ENCODE data around the gene IFT80. TPM values are rescaled to one million over a fixed set of nuclear protein-coding genes. Genes with fewer than 3 reads are reported as not detected.

IFT80 gene
- total and polyA plus RNA-seq, 4 donors: 9.9 to 33.4 (median 22.4) TPM

- ATAC-seq (ENCODE audit: low FRiP score) (no peak), DNase-seq (no peak)
- Histone ChIP-seq H3K27ac (ENCODE audit: low read depth in 1 of 2, low read length in 2 of 2) (no peak overlapping the region), H3K4me1 (ENCODE audit: control insufficient read depth in 1 of 2, insufficient read depth in 2 of 2, low read length in 2 of 2) (no peaks in the 10 kb centered on the region), H3K27me3 (ENCODE audit: control insufficient read depth in 1 of 2, insufficient read depth in 2 of 2, low read length in 1 of 2) (no peaks in the 10 kb centered on the region), H3K36me3 (ENCODE audit: control insufficient read depth in 1 of 2, insufficient read depth in 2 of 2, low read length in 1 of 2) (peaks cover 1 to 8% of the 10 kb centered on the region in 2 donors), H3K4me3 (ENCODE audit: low read length in 2 of 2) (no peak overlapping the region), H3K9me3 (ENCODE audit: control insufficient read depth, low read length) (no peaks in the 10 kb centered on the region)
- intact Hi-C loops (cut with DNase I): no loop called here
These were observed 79.7 kb downstream of the IFT80 start for GRCh38 chr3:160319322-160319721.

DNA sequence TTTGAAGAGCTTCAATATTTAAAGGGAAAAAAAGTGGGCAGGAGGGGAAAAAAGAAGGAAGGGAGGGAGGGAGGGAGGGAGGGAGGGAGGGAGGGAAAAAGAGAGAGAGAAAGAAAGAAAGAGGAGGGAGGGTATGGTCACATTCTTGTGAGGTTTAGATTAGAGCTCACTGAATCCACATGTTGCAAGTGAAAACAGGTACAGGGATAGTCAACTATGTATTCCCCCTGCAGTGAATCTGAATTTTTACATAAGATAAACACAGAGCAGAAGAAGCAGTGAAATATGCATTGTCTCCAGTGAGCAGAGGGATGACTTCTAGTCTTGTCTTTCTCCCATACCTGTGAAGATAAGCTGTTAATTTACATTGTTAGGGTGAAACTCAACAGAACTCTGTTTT, 84.0 kb downstream of the IFT80 start:
- Histone ChIP-seq H3K27me3 (ENCODE audit: control insufficient read depth in 1 of 2, insufficient read depth in 2 of 2, low read length in 1 of 2) (no peaks in the 10 kb centered on the region), H3K9me3 (ENCODE audit: control insufficient read depth, low read length) (no peaks in the 10 kb centered on the region), H3K4me1 (ENCODE audit: control insufficient read depth in 1 of 2, insufficient read depth in 2 of 2, low read length in 2 of 2) (no peaks in the 10 kb centered on the region), H3K27ac (ENCODE audit: low read depth in 1 of 2, low read length in 2 of 2) (no peak overlapping the region), H3K36me3 (ENCODE audit: control insufficient read depth in 1 of 2, insufficient read depth in 2 of 2, low read length in 1 of 2) (peaks cover 1 to 8% of the 10 kb centered on the region in 2 donors), H3K4me3 (ENCODE audit: low read length in 2 of 2) (no peak overlapping the region)
- intact Hi-C loops (cut with DNase I): no loop called here
- no peak for ATAC-seq (ENCODE audit: low FRiP score)
- DNase-seq: no peak

DNA sequence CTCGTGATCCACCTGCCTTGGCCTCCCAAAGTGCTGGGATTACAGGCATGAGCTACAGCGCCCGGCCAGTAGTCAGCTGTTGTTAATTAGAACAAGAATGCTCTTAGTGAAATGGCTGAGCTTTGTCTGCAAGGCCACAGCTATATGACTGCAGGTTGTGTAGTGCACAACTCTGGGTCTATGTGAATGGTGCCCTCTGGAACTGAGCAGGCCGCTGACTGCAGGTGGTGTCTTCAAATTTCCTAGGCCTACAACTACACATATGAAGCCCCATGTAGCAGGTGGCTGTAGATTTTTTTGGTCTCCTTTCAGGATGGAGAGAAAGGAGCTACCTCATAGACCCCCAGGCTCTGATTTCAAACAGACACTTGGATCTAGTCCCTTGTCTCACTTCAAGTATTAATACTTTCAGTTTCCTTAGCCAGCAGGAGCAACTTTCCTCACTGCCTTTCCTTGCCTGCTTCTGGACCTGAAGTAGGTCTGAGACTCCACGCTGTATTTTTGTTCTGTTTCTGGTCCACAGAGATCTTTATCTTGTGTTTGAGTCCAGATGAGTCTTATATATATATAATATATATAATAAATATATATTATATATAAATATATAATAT, 86.9 kb downstream of the IFT80 start:
- no peaks in the 10 kb centered on the region for H3K9me3 ChIP-seq (ENCODE audit: control insufficient read depth, low read length)
- DNase-seq (no peak), ATAC-seq (ENCODE audit: low FRiP score) (no peak)
- 87 to 98% methylated on average over 5 of the region's 5 CpGs for WGBS, 2 donors
- H3K4me1 ChIP-seq (ENCODE audit: control insufficient read depth in 1 of 2, insufficient read depth in 2 of 2, low read length in 2 of 2): no peaks in the 10 kb centered on the region
- H3K4me3 ChIP-seq (ENCODE audit: low read length in 2 of 2): no peak overlapping the region
- no peak overlapping the region for H3K27ac ChIP-seq (ENCODE audit: low read depth in 1 of 2, low read length in 2 of 2)
- peaks cover 1 to 5% of the 10 kb centered on the region in 2 donors for H3K36me3 ChIP-seq (ENCODE audit: control insufficient read depth in 1 of 2, insufficient read depth in 2 of 2, low read length in 1 of 2)
- intact Hi-C loops (cut with DNase I): no loop called here
- H3K27me3 ChIP-seq (ENCODE audit: control insufficient read depth in 1 of 2, insufficient read depth in 2 of 2, low read length in 1 of 2): no peaks in the 10 kb centered on the region

DNA sequence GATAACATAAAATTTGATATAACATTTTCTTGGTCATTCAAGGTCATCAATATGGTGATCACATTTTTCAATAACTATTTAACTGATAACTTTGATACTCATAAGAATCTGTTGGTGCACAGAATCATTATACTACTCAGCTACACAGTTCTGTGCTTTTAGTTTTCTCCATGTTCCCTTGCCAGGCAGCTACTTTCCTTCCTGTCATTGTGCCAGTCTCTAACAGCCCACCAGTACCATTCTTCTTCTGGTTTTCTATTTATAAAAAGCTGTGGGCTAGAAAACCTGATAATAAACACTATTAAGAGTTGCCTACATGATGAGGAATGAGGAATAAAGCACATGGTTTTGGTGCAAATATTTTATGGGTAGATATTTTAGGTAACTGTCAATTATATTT, 96.2 kb downstream of the IFT80 start:
- intact Hi-C loops (cut with DNase I): no loop called here
- no peaks in the 10 kb centered on the region for H3K9me3 ChIP-seq (ENCODE audit: control insufficient read depth, low read length)
- no peak overlapping the region for H3K27ac ChIP-seq (ENCODE audit: low read depth in 1 of 2, low read length in 2 of 2)
- H3K27me3 ChIP-seq (ENCODE audit: control insufficient read depth in 1 of 2, insufficient read depth in 2 of 2, low read length in 1 of 2): no peaks in the 10 kb centered on the region
- H3K4me1 ChIP-seq (ENCODE audit: control insufficient read depth in 1 of 2, insufficient read depth in 2 of 2, low read length in 2 of 2): no peaks in the 10 kb centered on the region
- ATAC-seq (ENCODE audit: low FRiP score): no peak
- no peaks in the 10 kb centered on the region for H3K36me3 ChIP-seq (ENCODE audit: control insufficient read depth in 1 of 2, insufficient read depth in 2 of 2, low read length in 1 of 2)
- H3K4me3 ChIP-seq (ENCODE audit: low read length in 2 of 2): no peak overlapping the region
- no peak for DNase-seq

GRCh38 chr3:160296591-160296990, 102.4 kb downstream of the IFT80 start:
- ATAC-seq (ENCODE audit: low FRiP score) (no peak), DNase-seq (no peak)
- Histone ChIP-seq H3K27me3 (ENCODE audit: control insufficient read depth in 1 of 2, insufficient read depth in 2 of 2, low read length in 1 of 2) (no peaks in the 10 kb centered on the region), H3K4me1 (ENCODE audit: control insufficient read depth in 1 of 2, insufficient read depth in 2 of 2, low read length in 2 of 2) (no peaks in the 10 kb centered on the region), H3K27ac (ENCODE audit: low read depth in 1 of 2, low read length in 2 of 2) (no peak overlapping the region), H3K9me3 (ENCODE audit: control insufficient read depth, low read length) (no peaks in the 10 kb centered on the region), H3K4me3 (ENCODE audit: low read length in 2 of 2) (no peak overlapping the region), H3K36me3 (ENCODE audit: control insufficient read depth in 1 of 2, insufficient read depth in 2 of 2, low read length in 1 of 2) (no peaks in the 10 kb centered on the region)
- intact Hi-C loops (cut with DNase I): no loop called here

- Histone ChIP-seq H3K27ac (ENCODE audit: low read depth in 1 of 2, low read length in 2 of 2) (no peak overlapping the region), H3K4me3 (ENCODE audit: low read length in 2 of 2) (no peak overlapping the region), H3K36me3 (ENCODE audit: control insufficient read depth in 1 of 2, insufficient read depth in 2 of 2, low read length in 1 of 2) (no peaks in the 10 kb centered on the region), H3K9me3 (ENCODE audit: control insufficient read depth, low read length) (no peaks in the 10 kb centered on the region), H3K27me3 (ENCODE audit: control insufficient read depth in 1 of 2, insufficient read depth in 2 of 2, low read length in 1 of 2) (no peaks in the 10 kb centered on the region), H3K4me1 (ENCODE audit: control insufficient read depth in 1 of 2, insufficient read depth in 2 of 2, low read length in 2 of 2) (no peaks in the 10 kb centered on the region)
- DNase-seq (no peak), ATAC-seq (ENCODE audit: low FRiP score) (no peak)
- WGBS, 2 donors: 82% methylated on average over 3 of the region's 3 CpGs
- intact Hi-C loops (cut with DNase I): no loop called here
These were observed 107.1 kb downstream of the IFT80 start for GRCh38 chr3:160291909-160292299.

DNA sequence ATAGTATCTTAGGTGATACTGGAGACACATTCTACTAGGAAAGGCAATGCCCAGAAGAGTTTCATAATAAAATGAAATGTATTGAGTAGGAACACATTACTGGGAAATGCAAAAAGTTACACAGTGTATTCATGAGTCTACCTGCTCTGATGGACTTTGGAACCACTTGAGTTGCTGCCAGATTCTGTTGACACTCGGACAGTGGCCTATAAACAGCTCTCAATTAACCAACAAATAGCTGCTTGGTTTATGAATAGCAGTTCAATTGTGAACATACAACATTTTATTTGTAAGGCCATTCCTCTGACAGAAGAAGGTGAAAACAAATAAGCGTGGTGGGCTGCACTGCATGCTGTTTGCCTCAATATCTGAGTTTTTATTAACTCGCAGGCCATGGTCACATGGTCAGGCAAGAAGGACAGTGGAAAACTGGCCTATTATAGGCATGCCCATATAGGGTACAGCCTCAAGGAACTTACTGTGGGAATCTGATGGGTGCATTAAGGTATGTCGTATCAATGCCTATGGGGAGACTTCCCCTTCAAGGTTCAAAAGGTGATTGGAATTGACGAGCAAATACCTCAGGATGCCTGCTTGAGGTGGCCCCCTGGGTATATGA, 107.6 kb downstream of the IFT80 start:
- DNase-seq (no peak), ATAC-seq (ENCODE audit: low FRiP score) (no peak)
- H3K36me3 ChIP-seq (ENCODE audit: control insufficient read depth in 1 of 2, insufficient read depth in 2 of 2, low read length in 1 of 2): no peaks in the 10 kb centered on the region
- no peak overlapping the region for H3K4me3 ChIP-seq (ENCODE audit: low read length in 2 of 2)
- H3K9me3 ChIP-seq (ENCODE audit: control insufficient read depth, low read length): no peaks in the 10 kb centered on the region
- no peaks in the 10 kb centered on the region for H3K4me1 ChIP-seq (ENCODE audit: control insufficient read depth in 1 of 2, insufficient read depth in 2 of 2, low read length in 2 of 2)
- intact Hi-C loops (cut with DNase I): no loop called here
- no peak overlapping the region for H3K27ac ChIP-seq (ENCODE audit: low read depth in 1 of 2, low read length in 2 of 2)
- WGBS, 2 donors: 92 to 94% methylated on average over 5 of the region's 5 CpGs
- H3K27me3 ChIP-seq (ENCODE audit: control insufficient read depth in 1 of 2, insufficient read depth in 2 of 2, low read length in 1 of 2): no peaks in the 10 kb centered on the region

GRCh38 chr3:160287666-160288065, 111.4 kb downstream of the IFT80 start:
- DNase-seq (no peak), ATAC-seq (ENCODE audit: low FRiP score) (no peak)
- 95 to 99% methylated on average over 1 of the region's 1 CpG for WGBS, 2 donors
- no peak overlapping the region for H3K27ac ChIP-seq (ENCODE audit: low read depth in 1 of 2, low read length in 2 of 2)
- H3K4me3 ChIP-seq (ENCODE audit: low read length in 2 of 2): no peak overlapping the region
- H3K9me3 ChIP-seq (ENCODE audit: control insufficient read depth, low read length): no peaks in the 10 kb centered on the region
- no peaks in the 10 kb centered on the region for H3K4me1 ChIP-seq (ENCODE audit: control insufficient read depth in 1 of 2, insufficient read depth in 2 of 2, low read length in 2 of 2)
- intact Hi-C loops (cut with DNase I): no loop called here
- no peaks in the 10 kb centered on the region for H3K27me3 ChIP-seq (ENCODE audit: control insufficient read depth in 1 of 2, insufficient read depth in 2 of 2, low read length in 1 of 2)
- H3K36me3 ChIP-seq (ENCODE audit: control insufficient read depth in 1 of 2, insufficient read depth in 2 of 2, low read length in 1 of 2): no peaks in the 10 kb centered on the region

- DNase-seq (no peak), ATAC-seq (ENCODE audit: low FRiP score) (no peak)
- Histone ChIP-seq H3K27me3 (ENCODE audit: control insufficient read depth in 1 of 2, insufficient read depth in 2 of 2, low read length in 1 of 2) (no peaks in the 10 kb centered on the region), H3K27ac (ENCODE audit: low read depth in 1 of 2, low read length in 2 of 2) (no peak overlapping the region), H3K9me3 (ENCODE audit: control insufficient read depth, low read length) (no peaks in the 10 kb centered on the region), H3K36me3 (ENCODE audit: control insufficient read depth in 1 of 2, insufficient read depth in 2 of 2, low read length in 1 of 2) (peaks cover 0 to 2% of the 10 kb centered on the region in 2 donors), H3K4me1 (ENCODE audit: control insufficient read depth in 1 of 2, insufficient read depth in 2 of 2, low read length in 2 of 2) (no peaks in the 10 kb centered on the region), H3K4me3 (ENCODE audit: low read length in 2 of 2) (no peak overlapping the region)
- intact Hi-C loops (cut with DNase I): no loop called here
- 73 to 78% methylated on average over 1 of the region's 1 CpG for WGBS, 2 donors
These were observed 112.8 kb downstream of the IFT80 start for GRCh38 chr3:160286231-160286630.

Measured in aorta (tissue), 5 donors.